Spleen (tissue), 11 donors: Measurements from ENCODE around the gene PHTF2. TPM values are rescaled to one million over a fixed set of nuclear protein-coding genes. Genes with fewer than 3 reads are reported as not detected.

Experiments
- DNase-seq: peaks from one replicate; pipeline ENCODE4 v3.0.0-alpha.2; 2020
- H3K27ac ChIP-seq, 8 donors: fragments of 200-600 bp; sonication (generic) in 7 of 8; 1 replicate in 4 of 8; 2 replicates in 4 of 8; pipeline versions ENCODE4 v1.5.0 to v1.8.0; 2016 to 2021; ENCODE audit warnings: inconsistent platforms in 4 of 8, mild to moderate bottlenecking in 4 of 8, moderate library complexity in 1 of 8
- H3K27me3 ChIP-seq, 7 donors: fragments of 200-600 bp; sonication (generic) in 6 of 7; replicated peaks in 1 of 7; 1 replicate in 4 of 7; 2 replicates in 3 of 7; pipeline versions ENCODE4 v1.5.0 to v1.8.0; 2016 to 2021; ENCODE audit warnings: inconsistent platforms in 3 of 7, mild to moderate bottlenecking in 1 of 7
- H3K36me3 ChIP-seq, 6 donors: fragments of 200-600 bp; sonication (generic) in 5 of 6; 1 replicate in 4 of 6; 2 replicates in 2 of 6; pipeline versions ENCODE4 v1.5.0 to v1.8.0; 2016 to 2021; ENCODE audit warnings: inconsistent platforms in 2 of 6
- H3K4me1 ChIP-seq, 6 donors: fragments of 200-600 bp; sonication (generic) in 5 of 6; 1 replicate in 3 of 6; 2 replicates in 3 of 6; pipeline versions ENCODE4 v1.5.0 to v1.8.0; 2016 to 2021; ENCODE audit warnings: inconsistent platforms in 3 of 6
- H3K4me3 ChIP-seq, 8 donors: fragments of 200-600 bp; sonication (generic) in 7 of 8; 1 replicate in 4 of 8; 2 replicates in 4 of 8; pipeline versions ENCODE4 v1.5.0 to v1.8.0; 2016 to 2021; ENCODE audit warnings: inconsistent platforms in 4 of 8, mild to moderate bottlenecking in 4 of 8, moderate library complexity in 2 of 8
- H3K9me3 ChIP-seq, 8 donors: fragments of 200-600 bp; sonication (generic) in 7 of 8; 1 replicate in 4 of 8; 2 replicates in 4 of 8; pipeline versions ENCODE4 v1.5.0 to v1.8.0; 2016 to 2021; ENCODE audit warnings: inconsistent platforms in 4 of 8
- POLR2A ChIP-seq, 3 donors: fragments of 450-650 bp; IDR thresholded peaks; one replicate each; pipeline ENCODE4 v1.5.1; 2017; ENCODE audit warnings: antibody characterized with exemption in 3 of 3, mild to moderate bottlenecking in 1 of 3
- POLR2AphosphoS5 ChIP-seq, 3 donors: sonication (generic); formaldehyde crosslinking; IDR thresholded peaks; one replicate each; pipeline ENCODE4 v1.5.1; 2017; ENCODE audit warnings: antibody characterized with exemption in 3 of 3
- WGBS, 5 donors: extraction: QIAGEN DNeasy Blood & Tissue Kit in 3 of 5; methylation state at CpG; one replicate each; pipeline versions ENCODE4 v1.1.5 to v1.1.7; 2013 to 2018; 5-methylcytosine and 5-hydroxymethylcytosine counted together
- intact Hi-C: fragments of 100-400 bp; cut with DNase I; formaldehyde crosslinking; loops from one replicate; pipeline ENCODE4 v1.15.0; 2023; ENCODE audit warnings: low total_unique reads
- polyA plus RNA-seq, 3 donors: library from polyadenylated mRNA; stranded (reverse); fragments of 200-250 nt; gene quantifications; one replicate each; pipeline ENCODE4 v1.2.1, GENCODE V29; 2013
- total RNA-seq, 7 donors: library from RNA; depleted of rRNA in 3 of 7; stranded (reverse); fragments of >200 nt in 3 of 7; fragmentation: NEBNext Ultra II Directional in 4 of 7; extraction: Animal tissue kit (Norgen Biotek cat#: 25700) in 4 of 7; gene quantifications; one replicate each; pipeline versions ENCODE4 v1.1.0 to v1.2.1, GENCODE V29; 2016 to 2021
- TF ChIP-seq, protein P1 (sequence below), 11 experiments: fragments of 200-600 bp in 7 of 11; fragments of 450-650 bp in 4 of 11; sonication (generic) in 4 of 11; IDR thresholded peaks in 8 of 11; conservative IDR thresholded peaks in 3 of 11; 1 replicate in 7 of 11; 2 replicates in 4 of 11; pipeline versions ENCODE4 v1.4.0 to v1.8.0; 2016 to 2021; ENCODE audit warnings: antibody characterized with exemption in 11 of 11, inconsistent platforms in 4 of 11, mild to moderate bottlenecking in 1 of 11
- donor health status: healthy with polysubstance abuse.
- donor health status: DM: no; HTN: no; CAD: no; lungs with moderate emphysema.
- donor health status: DM: no; HTN: no; CAD: no.
- donor health status: Bipolar disorder and iron deficiency.
- donor health status: healthy.
- donor health status: DM: no; HTN: no; CAD: no.
- donor health status: DM: yes; HTN: yes; CAD: no.

Gene PHTF2
- total and polyA plus RNA-seq, 10 donors, result 13.3 to 47.7 (median 34.7) TPM

GRCh38 chr7:77786018-77786417 lies 12.6 kb upstream of the PHTF2 start:
- H3K4me1 ChIP-seq, result peaks cover 0 to 4% (median 0%) of the 10 kb centered on the region in 6 donors
- intact Hi-C loops, result no loop called here
- H3K36me3 ChIP-seq, result peaks cover 0 to 50% (median 3%) of the 10 kb centered on the region in 6 donors
- TF ChIP-seq, protein P1, sequence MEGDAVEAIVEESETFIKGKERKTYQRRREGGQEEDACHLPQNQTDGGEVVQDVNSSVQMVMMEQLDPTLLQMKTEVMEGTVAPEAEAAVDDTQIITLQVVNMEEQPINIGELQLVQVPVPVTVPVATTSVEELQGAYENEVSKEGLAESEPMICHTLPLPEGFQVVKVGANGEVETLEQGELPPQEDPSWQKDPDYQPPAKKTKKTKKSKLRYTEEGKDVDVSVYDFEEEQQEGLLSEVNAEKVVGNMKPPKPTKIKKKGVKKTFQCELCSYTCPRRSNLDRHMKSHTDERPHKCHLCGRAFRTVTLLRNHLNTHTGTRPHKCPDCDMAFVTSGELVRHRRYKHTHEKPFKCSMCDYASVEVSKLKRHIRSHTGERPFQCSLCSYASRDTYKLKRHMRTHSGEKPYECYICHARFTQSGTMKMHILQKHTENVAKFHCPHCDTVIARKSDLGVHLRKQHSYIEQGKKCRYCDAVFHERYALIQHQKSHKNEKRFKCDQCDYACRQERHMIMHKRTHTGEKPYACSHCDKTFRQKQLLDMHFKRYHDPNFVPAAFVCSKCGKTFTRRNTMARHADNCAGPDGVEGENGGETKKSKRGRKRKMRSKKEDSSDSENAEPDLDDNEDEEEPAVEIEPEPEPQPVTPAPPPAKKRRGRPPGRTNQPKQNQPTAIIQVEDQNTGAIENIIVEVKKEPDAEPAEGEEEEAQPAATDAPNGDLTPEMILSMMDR (IDR thresholded peaks at IDR 0.05 in 8 of 11, conservative IDR thresholded peaks at IDR 0.05 in 3 of 11), result no peak
- no peak for TF ChIP-seq POLR2AphosphoS5 (IDR thresholded peaks at IDR 0.05)
- TF ChIP-seq POLR2A (IDR thresholded peaks at IDR 0.05), result no peak
- H3K9me3 ChIP-seq, result peaks cover 0 to 10% (median 0%) of the 10 kb centered on the region in 8 donors
- H3K27ac ChIP-seq, result no peak overlapping the region
- DNase-seq, result no peak
- no peaks in the 10 kb centered on the region for H3K27me3 ChIP-seq
- H3K4me3 ChIP-seq, result no peak overlapping the region
- WGBS, 5 donors, result 93 to 100% (median 95%) methylated on average over 3 of the region's 3 CpGs

GRCh38 chr7:77786741-77787140 lies 11.8 kb upstream of the PHTF2 start:
- Histone ChIP-seq H3K4me1 (peaks cover 0 to 6% (median 0%) of the 10 kb centered on the region in 6 donors), H3K4me3 (no peak overlapping the region), H3K9me3 (peaks cover 0 to 10% (median 0%) of the 10 kb centered on the region in 8 donors), H3K36me3 (peaks cover 0 to 43% (median 1%) of the 10 kb centered on the region in 6 donors), H3K27me3 (no peaks in the 10 kb centered on the region), H3K27ac (no peak overlapping the region)
- DNase-seq, result no peak
- TF ChIP-seq, protein P1 (IDR thresholded peaks at IDR 0.05 in 8 of 11, conservative IDR thresholded peaks at IDR 0.05 in 3 of 11), result no peak
- TF ChIP-seq POLR2A (IDR thresholded peaks at IDR 0.05) (no peak), POLR2AphosphoS5 (IDR thresholded peaks at IDR 0.05) (no peak)
- intact Hi-C loops, result no loop called here

GRCh38 chr7:77788327-77788902 lies 10.2 kb upstream of the PHTF2 start:
- WGBS, 5 donors, result 84 to 96% (median 93%) methylated on average over 2 of the region's 2 CpGs
- no peak for TF ChIP-seq POLR2A (IDR thresholded peaks at IDR 0.05)
- TF ChIP-seq, protein P1 (IDR thresholded peaks at IDR 0.05 in 8 of 11, conservative IDR thresholded peaks at IDR 0.05 in 3 of 11), result no peak
- no peak for TF ChIP-seq POLR2AphosphoS5 (IDR thresholded peaks at IDR 0.05)
- H3K4me1 ChIP-seq, result peaks cover 0 to 19% (median 0%) of the 10 kb centered on the region in 6 donors
- peaks cover 0 to 33% (median 0%) of the 10 kb centered on the region in 6 donors for H3K36me3 ChIP-seq
- intact Hi-C loops, result no loop called here
- no peak overlapping the region for H3K4me3 ChIP-seq
- DNase-seq, result no peak
- no peak overlapping the region for H3K27ac ChIP-seq
- peaks cover 0 to 10% (median 0%) of the 10 kb centered on the region in 8 donors for H3K9me3 ChIP-seq
- no peaks in the 10 kb centered on the region for H3K27me3 ChIP-seq

- Histone ChIP-seq H3K27ac (peak overlapping the region in 3 of 8 donors; percentile 9 to 39 (median 37)), H3K4me1 (peaks cover 4 to 44% (median 24%) of the 10 kb centered on the region in 6 donors), H3K9me3 (peaks cover 0 to 1% (median 0%) of the 10 kb centered on the region in 8 donors), H3K36me3 (peaks cover 0 to 27% (median 4%) of the 10 kb centered on the region in 6 donors), H3K4me3 (no peak overlapping the region), H3K27me3 (no peaks in the 10 kb centered on the region)
- intact Hi-C loops, result no loop called here
- 45 to 85% (median 75%) methylated on average over 6 of the region's 6 CpGs for WGBS, 5 donors
- DNase-seq, result no peak
- TF ChIP-seq POLR2AphosphoS5 (IDR thresholded peaks at IDR 0.05), result no peak
These were observed 7.2 kb upstream of the PHTF2 start for GRCh38 chr7:77791336-77791735.
